Right atrium auricular region (tissue), 2 donors: ENCODE results near the gene OPRL1. TPM values are rescaled to one million over a fixed set of nuclear protein-coding genes. Genes with fewer than 3 reads are reported as not detected.

Experiments used
- DNase-seq: peaks from one replicate; pipeline ENCODE4 v3.0.0-alpha.2; 2019; ENCODE audit warnings: low spot score
- H3K27ac ChIP-seq, 2 donors: fragments of 200-600 bp; sonication (generic); 1 replicate in 1 of 2; 2 replicates in 1 of 2; pipeline ENCODE4 v1.5.1; 2016 to 2019
- H3K27me3 ChIP-seq, 2 donors: fragments of 200-600 bp; sonication (generic); one replicate each; pipeline versions ENCODE4 v1.5.1 to v1.6.0; 2017 to 2019
- H3K36me3 ChIP-seq: fragments of 200-600 bp; sonication (generic); one replicate; pipeline ENCODE4 v1.5.1; 2016
- H3K4me1 ChIP-seq, 2 donors: fragments of 200-600 bp; sonication (generic); one replicate each; pipeline versions ENCODE4 v1.5.1 to v1.6.0; 2017 to 2019
- H3K4me3 ChIP-seq, 2 donors: fragments of 200-600 bp; sonication (generic); 1 replicate in 1 of 2; 2 replicates in 1 of 2; pipeline ENCODE4 v1.5.1; 2017 to 2019; ENCODE audit warnings: mild to moderate bottlenecking in 1 of 2, moderate library complexity in 1 of 2
- H3K9me3 ChIP-seq, 2 donors: fragments of 200-600 bp; sonication (generic); one replicate each; pipeline ENCODE4 v1.5.1; 2019
- total RNA-seq, 2 donors: library from RNA; depleted of rRNA; stranded (reverse); fragments of >200 nt; gene quantifications; one replicate each; pipeline ENCODE4 v1.1.0, GENCODE V29; 2016
- TF ChIP-seq, protein P1 (sequence below), 2 donors: fragments of 200-600 bp; sonication (generic); IDR thresholded peaks; one replicate each; pipeline ENCODE4 v1.5.1; 2019; ENCODE audit warnings: antibody characterized with exemption in 2 of 2

The OPRL1 gene
- total RNA-seq, 2 donors from 2014 or later = 0.75 to 1.4 TPM

DNA sequence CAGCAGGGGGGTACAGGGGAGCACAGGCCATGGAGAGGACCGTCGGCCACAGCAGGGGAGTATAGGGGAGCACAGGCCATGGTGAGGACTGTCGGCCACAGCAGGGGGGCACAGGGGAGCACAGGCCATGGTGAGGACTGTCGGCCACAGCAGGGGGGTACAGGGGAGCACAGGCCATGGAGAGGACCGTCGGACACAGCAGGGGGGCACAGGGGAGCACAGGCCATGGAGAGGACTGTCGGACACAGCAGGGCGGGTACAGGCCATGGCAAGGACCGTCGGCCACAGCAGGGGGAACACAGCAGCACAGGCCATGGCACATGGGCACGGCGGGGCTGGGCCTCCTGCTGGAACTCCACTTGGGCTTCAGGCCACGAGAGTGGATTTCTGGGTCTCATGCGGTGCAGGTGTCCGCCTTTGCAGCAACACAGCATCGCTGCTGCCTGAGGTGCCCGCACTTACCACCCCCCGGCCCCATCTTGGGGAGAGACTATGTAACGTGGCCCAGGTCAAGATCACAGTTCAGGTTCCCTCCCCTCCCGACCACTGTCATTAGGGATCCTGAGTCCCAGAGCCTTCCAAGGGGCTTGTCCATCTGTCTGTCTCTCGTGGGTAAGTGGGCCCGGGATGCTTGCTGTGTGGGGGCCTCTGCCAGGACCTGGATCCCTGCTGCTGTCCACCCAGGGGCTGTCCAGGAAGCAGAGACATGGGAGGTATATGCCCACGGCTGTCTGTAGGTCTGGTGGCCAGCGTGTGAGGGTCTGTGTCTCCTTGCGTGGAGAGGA, 25.0 kb downstream of the OPRL1 start:
- TF ChIP-seq, protein P1, sequence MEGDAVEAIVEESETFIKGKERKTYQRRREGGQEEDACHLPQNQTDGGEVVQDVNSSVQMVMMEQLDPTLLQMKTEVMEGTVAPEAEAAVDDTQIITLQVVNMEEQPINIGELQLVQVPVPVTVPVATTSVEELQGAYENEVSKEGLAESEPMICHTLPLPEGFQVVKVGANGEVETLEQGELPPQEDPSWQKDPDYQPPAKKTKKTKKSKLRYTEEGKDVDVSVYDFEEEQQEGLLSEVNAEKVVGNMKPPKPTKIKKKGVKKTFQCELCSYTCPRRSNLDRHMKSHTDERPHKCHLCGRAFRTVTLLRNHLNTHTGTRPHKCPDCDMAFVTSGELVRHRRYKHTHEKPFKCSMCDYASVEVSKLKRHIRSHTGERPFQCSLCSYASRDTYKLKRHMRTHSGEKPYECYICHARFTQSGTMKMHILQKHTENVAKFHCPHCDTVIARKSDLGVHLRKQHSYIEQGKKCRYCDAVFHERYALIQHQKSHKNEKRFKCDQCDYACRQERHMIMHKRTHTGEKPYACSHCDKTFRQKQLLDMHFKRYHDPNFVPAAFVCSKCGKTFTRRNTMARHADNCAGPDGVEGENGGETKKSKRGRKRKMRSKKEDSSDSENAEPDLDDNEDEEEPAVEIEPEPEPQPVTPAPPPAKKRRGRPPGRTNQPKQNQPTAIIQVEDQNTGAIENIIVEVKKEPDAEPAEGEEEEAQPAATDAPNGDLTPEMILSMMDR (IDR thresholded peaks at IDR 0.05) = no peak
- no peak for DNase-seq

DNA sequence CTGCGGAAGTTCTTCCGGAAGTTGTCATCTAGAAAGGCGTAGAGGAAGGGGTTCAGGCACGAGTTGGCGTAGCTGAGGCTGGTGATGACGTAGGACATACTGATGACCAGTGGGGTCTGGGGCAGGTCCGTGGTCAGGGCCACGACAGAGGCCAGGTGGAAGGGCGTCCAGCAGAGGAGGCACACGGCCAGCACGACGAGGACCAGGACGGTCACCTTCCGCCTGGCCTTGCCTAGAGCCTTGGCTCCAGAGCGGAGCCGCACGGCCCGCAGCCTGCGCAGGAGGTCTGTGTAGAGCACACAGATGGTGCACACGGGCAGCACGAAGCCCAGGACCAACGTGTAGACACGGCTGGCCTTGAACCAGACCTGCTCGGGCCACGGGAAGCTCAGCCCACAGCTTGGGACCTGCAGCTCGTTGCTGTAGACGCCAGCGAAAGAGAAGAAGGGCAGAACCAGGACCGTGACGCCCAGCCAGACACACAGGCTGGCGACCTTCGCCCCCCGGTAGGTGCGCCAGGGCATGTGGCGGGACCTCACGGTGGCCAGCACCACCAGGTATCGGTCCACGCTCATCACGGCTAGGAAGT, 26.1 kb downstream of the OPRL1 start:
- Histone ChIP-seq H3K36me3 (no peaks in the 10 kb centered on the region), H3K27me3 (no peaks in the 10 kb centered on the region), H3K27ac (no peak overlapping the region), H3K9me3 (no peaks in the 10 kb centered on the region), H3K4me1 (peaks cover 0 to 12% of the 10 kb centered on the region in 2 donors), H3K4me3 (no peak overlapping the region)
- DNase-seq = no peak
- TF ChIP-seq, protein P1 (IDR thresholded peaks at IDR 0.05) = no peak

More for the DNA sequence above, 25.0 kb downstream of the OPRL1 start:
- no peak overlapping the region for H3K4me3 ChIP-seq
- no peaks in the 10 kb centered on the region for H3K36me3 ChIP-seq
- no peaks in the 10 kb centered on the region for H3K9me3 ChIP-seq
- H3K27ac ChIP-seq = no peak overlapping the region
- no peaks in the 10 kb centered on the region for H3K27me3 ChIP-seq
- peaks cover 0 to 12% of the 10 kb centered on the region in 2 donors for H3K4me1 ChIP-seq

DNA sequence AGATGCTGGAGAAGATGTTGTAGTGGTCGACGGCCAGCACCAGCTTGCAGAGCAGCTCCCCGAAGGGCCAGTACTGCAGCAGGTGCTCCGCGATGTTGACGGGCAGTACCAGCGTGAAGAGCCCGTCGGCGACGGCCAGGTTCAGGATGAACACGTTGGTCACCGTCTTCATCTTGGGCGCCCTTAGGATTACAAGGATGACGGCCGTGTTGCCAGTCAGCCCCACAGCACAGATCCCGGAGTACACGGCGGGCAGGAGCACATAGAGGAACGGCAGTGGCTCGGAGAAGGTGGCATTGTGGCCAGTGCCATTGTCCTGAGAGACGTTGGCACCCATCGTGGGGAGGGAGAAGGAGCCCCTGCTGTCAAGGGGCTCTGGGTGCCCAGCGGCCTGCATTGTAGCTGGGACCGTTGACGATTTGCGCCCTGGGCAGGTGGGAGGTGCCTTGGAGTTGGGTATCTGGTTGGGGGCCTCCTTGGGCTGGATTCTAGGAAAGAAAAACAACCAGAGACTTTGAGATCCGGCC, 26.6 kb downstream of the OPRL1 start:
- H3K36me3 ChIP-seq = no peaks in the 10 kb centered on the region
- H3K27me3 ChIP-seq = no peaks in the 10 kb centered on the region
- H3K27ac ChIP-seq = no peak overlapping the region
- TF ChIP-seq, protein P1 (IDR thresholded peaks at IDR 0.05) = no peak
- peaks cover 0 to 12% of the 10 kb centered on the region in 2 donors for H3K4me1 ChIP-seq
- no peak for DNase-seq
- no peaks in the 10 kb centered on the region for H3K9me3 ChIP-seq
- no peak overlapping the region for H3K4me3 ChIP-seq

DNA sequence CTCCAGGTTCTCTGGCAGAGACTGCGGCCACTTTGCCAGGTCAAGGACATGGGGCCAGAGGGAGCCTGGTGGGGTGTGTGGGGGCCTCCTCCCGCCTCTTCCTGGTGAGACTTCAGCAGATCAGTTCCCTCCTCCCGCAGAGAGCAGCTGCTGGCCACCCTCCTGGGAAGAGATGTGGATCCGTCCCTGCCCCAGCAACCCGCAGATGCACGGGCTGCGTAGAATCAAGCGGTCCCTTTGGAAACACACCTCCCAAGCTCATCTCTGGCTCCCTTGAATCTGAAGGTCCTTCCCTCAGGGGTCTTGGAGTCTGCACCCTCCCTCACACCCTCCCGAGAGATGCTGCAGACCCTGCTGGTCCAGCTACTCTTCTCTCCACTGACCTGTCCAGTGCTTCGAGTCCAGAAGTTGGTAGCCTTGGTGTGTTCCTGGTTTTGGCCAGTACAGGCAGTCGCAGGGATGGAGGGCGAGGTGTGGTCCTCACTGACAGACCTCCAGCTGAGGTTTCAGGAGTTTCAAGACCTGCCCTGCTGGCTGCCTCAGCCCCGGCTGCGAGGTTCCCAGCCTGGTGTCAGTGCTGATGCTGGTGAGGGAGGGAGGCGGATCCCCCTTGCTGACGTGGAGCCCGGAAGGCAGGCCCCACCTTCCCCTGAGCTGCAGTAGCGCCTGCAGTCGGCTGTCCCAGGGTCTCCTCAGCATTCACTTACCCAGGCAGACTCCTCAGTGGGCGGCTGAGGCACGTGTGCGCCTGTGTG, 27.3 kb downstream of the OPRL1 start, which contains the start of gene NPBWR2:
Gene NPBWR2 (minus strand): TSS at position 585 of the 755 bp plus-strand sequence. CDS start 734 bp downstream, outside the sequence.
- Histone ChIP-seq H3K27me3 (no peaks in the 10 kb centered on the region), H3K9me3 (no peaks in the 10 kb centered on the region), H3K27ac (no peak within 1 kb of the TSS), H3K36me3 (no peaks in the 10 kb centered on the region), H3K4me1 (peaks cover 0 to 7% of the 10 kb centered on the region in 2 donors), H3K4me3 (no peak within 1 kb of the TSS)
- TF ChIP-seq, protein P1 (IDR thresholded peaks at IDR 0.05) = no peak
- DNase-seq = no peak

- Histone ChIP-seq H3K27ac (no peak overlapping the region), H3K9me3 (no peaks in the 10 kb centered on the region), H3K4me1 (no peaks in the 10 kb centered on the region), H3K4me3 (no peak overlapping the region), H3K36me3 (no peaks in the 10 kb centered on the region), H3K27me3 (no peaks in the 10 kb centered on the region)
- no peak for DNase-seq
- TF ChIP-seq, protein P1 (IDR thresholded peaks at IDR 0.05) = no peak
Measured at GRCh38 chr20:64107736-64108457, 28.0 kb downstream of the OPRL1 start.
